ENCODE measurements around the gene ZNF407. TPM values are rescaled to one million over a fixed set of nuclear protein-coding genes. Genes with fewer than 3 reads are reported as not detected.

Gene ZNF407
- total RNA-seq, 1 donor from 2014 or later = 8.7 TPM

- Histone ChIP-seq H3K9me3 (peaks cover 0 to 4% of the 10 kb centered on the region in 2 donors), H3K4me3 (no peak overlapping the region), H3K27ac (no peak overlapping the region), H3K4me1 (no peaks in the 10 kb centered on the region), H3K27me3 (no peaks in the 10 kb centered on the region), H3K36me3 (peaks cover 9 to 11% of the 10 kb centered on the region in 2 donors)
- no peak for TF ChIP-seq CTCF (IDR thresholded peaks at IDR 0.05)
- DNase-seq (ENCODE audit: low spot score in 2 of 2) = peak in 1 of 2 donors; percentile 38
- intact Hi-C loops (cut with DNase I) = no loop called here
Observed at GRCh38 chr18:75068682-75069435, 471.2 kb downstream of the ZNF407 start.

- intact Hi-C loops (cut with DNase I) = no loop called here
- Histone ChIP-seq H3K9me3 (peaks cover 0 to 4% of the 10 kb centered on the region in 2 donors), H3K4me3 (no peak overlapping the region), H3K36me3 (peaks cover 0 to 2% of the 10 kb centered on the region in 2 donors), H3K4me1 (no peaks in the 10 kb centered on the region), H3K27ac (peak overlapping the region in 1 of 2 donors; percentile 41), H3K27me3 (no peaks in the 10 kb centered on the region)
- no peak for DNase-seq (ENCODE audit: low spot score in 2 of 2)
- no peak for TF ChIP-seq CTCF (IDR thresholded peaks at IDR 0.05)
Observed at GRCh38 chr18:75070235-75070624, 472.6 kb downstream of the ZNF407 start.

- Histone ChIP-seq H3K4me3 (no peak overlapping the region), H3K27me3 (no peaks in the 10 kb centered on the region), H3K36me3 (no peaks in the 10 kb centered on the region), H3K9me3 (peaks cover 0 to under 1% of the 10 kb centered on the region in 2 donors), H3K4me1 (no peaks in the 10 kb centered on the region), H3K27ac (peak overlapping the region in 1 of 2 donors; percentile 41)
- DNase-seq (ENCODE audit: low spot score in 2 of 2) = peak; percentile 36 to 70
- intact Hi-C loops (cut with DNase I) = no loop called here
- TF ChIP-seq CTCF (IDR thresholded peaks at IDR 0.05) = no peak
Observed at GRCh38 chr18:75070625-75071483, 473.2 kb downstream of the ZNF407 start.

GRCh38 chr18:75071484-75071785, 473.8 kb downstream of the ZNF407 start:
- Histone ChIP-seq H3K36me3 (no peaks in the 10 kb centered on the region), H3K27me3 (no peaks in the 10 kb centered on the region), H3K9me3 (no peaks in the 10 kb centered on the region), H3K27ac (no peak overlapping the region), H3K4me3 (no peak overlapping the region), H3K4me1 (no peaks in the 10 kb centered on the region)
- intact Hi-C loops (cut with DNase I) = no loop called here
- DNase-seq (ENCODE audit: low spot score in 2 of 2) = no peak
- no peak for TF ChIP-seq CTCF (IDR thresholded peaks at IDR 0.05)

GRCh38 chr18:75071866-75072671, 474.4 kb downstream of the ZNF407 start:
- peak in 1 of 2 donors; percentile 50 for DNase-seq (ENCODE audit: low spot score in 2 of 2)
- H3K27me3 ChIP-seq = no peaks in the 10 kb centered on the region
- no peak for TF ChIP-seq CTCF (IDR thresholded peaks at IDR 0.05)
- H3K36me3 ChIP-seq = no peaks in the 10 kb centered on the region
- intact Hi-C loops (cut with DNase I) = no loop called here
- no peak overlapping the region for H3K27ac ChIP-seq
- H3K4me3 ChIP-seq = no peak overlapping the region
- peaks cover 0 to 1% of the 10 kb centered on the region in 2 donors for H3K9me3 ChIP-seq
- no peaks in the 10 kb centered on the region for H3K4me1 ChIP-seq

Measured in ascending aorta (tissue), 2 donors.